ENCODE data around the gene XPR1.

The XPR1 gene

GRCh38 chr1:180652792-180653191 lies 21.0 kb downstream of the XPR1 start:
- peaks cover 6% of the 10 kb centered on the region for H3K79me2 ChIP-seq (ENCODE audit: control insufficient read depth, low read length)
- TF ChIP-seq EZH2phosphoT487 (IDR thresholded peaks at IDR 0.05; ENCODE audit: borderline replicate concordance, low read length) (no peak), CTCF (IDR thresholded peaks at IDR 0.05; ENCODE audit: low read depth, low read length, poor library complexity, severe bottlenecking) (no peak)
- no peak overlapping the region for H3K27ac ChIP-seq (ENCODE audit: low read depth, low read length)
- no peaks in the 10 kb centered on the region for H3K9me2 ChIP-seq (replicated peaks; ENCODE audit: control insufficient read depth, low read length)
- no peaks in the 10 kb centered on the region for H3K27me3 ChIP-seq (ENCODE audit: control insufficient read depth, low read length)
- H4K20me1 ChIP-seq (ENCODE audit: control insufficient read depth, insufficient read depth, low read depth, low read length) = no peaks in the 10 kb centered on the region
- H3F3A ChIP-seq (ENCODE audit: control insufficient read depth, insufficient read depth) = no peaks in the 10 kb centered on the region
- no peak overlapping the region for H3K4me3 ChIP-seq (ENCODE audit: low read length)
- H3K4me2 ChIP-seq (ENCODE audit: low read length) = no peak overlapping the region
- H3K9me3 ChIP-seq (ENCODE audit: control insufficient read depth, insufficient read depth, low read length) = peaks cover 5% of the 10 kb centered on the region; the same call in 1 of the 2 replicates
- H3K36me3 ChIP-seq (ENCODE audit: control insufficient read depth, low read length) = no peaks in the 10 kb centered on the region
- H3K4me1 ChIP-seq (ENCODE audit: control insufficient read depth, low read length) = peaks cover 14% of the 10 kb centered on the region

- Histone ChIP-seq H3F3A (ENCODE audit: control insufficient read depth, insufficient read depth) (no peaks in the 10 kb centered on the region), H3K4me3 (ENCODE audit: low read length) (no peak overlapping the region), H3K9me3 (ENCODE audit: control insufficient read depth, insufficient read depth, low read length) (peaks cover 8% of the 10 kb centered on the region; the same call in 1 of the 2 replicates), H3K4me1 (ENCODE audit: control insufficient read depth, low read length) (no peaks in the 10 kb centered on the region), H4K20me1 (ENCODE audit: control insufficient read depth, insufficient read depth, low read depth, low read length) (no peaks in the 10 kb centered on the region), H3K36me3 (ENCODE audit: control insufficient read depth, low read length) (no peaks in the 10 kb centered on the region), H3K27ac (ENCODE audit: low read depth, low read length) (no peak overlapping the region), H3K27me3 (ENCODE audit: control insufficient read depth, low read length) (no peaks in the 10 kb centered on the region), H3K79me2 (ENCODE audit: control insufficient read depth, low read length) (peaks cover 7% of the 10 kb centered on the region; the same call in 1 of the 2 replicates), H3K4me2 (ENCODE audit: low read length) (no peak overlapping the region), H3K9me2 (replicated peaks; ENCODE audit: control insufficient read depth, low read length) (no peaks in the 10 kb centered on the region)
- TF ChIP-seq CTCF (IDR thresholded peaks at IDR 0.05; ENCODE audit: low read depth, low read length, poor library complexity, severe bottlenecking) (no peak), EZH2phosphoT487 (IDR thresholded peaks at IDR 0.05; ENCODE audit: borderline replicate concordance, low read length) (no peak)
Observed at GRCh38 chr1:180662709-180663108, 30.9 kb downstream of the XPR1 start.

- Histone ChIP-seq H3K9me2 (replicated peaks; ENCODE audit: control insufficient read depth, low read length) (no peaks in the 10 kb centered on the region), H3K27me3 (ENCODE audit: control insufficient read depth, low read length) (no peaks in the 10 kb centered on the region), H3F3A (ENCODE audit: control insufficient read depth, insufficient read depth) (0 out of 2 replicates have a peak, but pooled peaks cover 2% of the 10 kb centered on the region), H3K36me3 (ENCODE audit: control insufficient read depth, low read length) (no peaks in the 10 kb centered on the region), H3K4me2 (ENCODE audit: low read length) (no peak overlapping the region), H3K4me3 (ENCODE audit: low read length) (no peak overlapping the region), H3K4me1 (ENCODE audit: control insufficient read depth, low read length) (peaks cover 15% of the 10 kb centered on the region), H3K9me3 (ENCODE audit: control insufficient read depth, insufficient read depth, low read length) (no peaks in the 10 kb centered on the region), H3K79me2 (ENCODE audit: control insufficient read depth, low read length) (peaks cover 5% of the 10 kb centered on the region), H4K20me1 (ENCODE audit: control insufficient read depth, insufficient read depth, low read depth, low read length) (no peaks in the 10 kb centered on the region), H3K27ac (ENCODE audit: low read depth, low read length) (no peak overlapping the region)
- TF ChIP-seq EZH2phosphoT487 (IDR thresholded peaks at IDR 0.05; ENCODE audit: borderline replicate concordance, low read length) (no peak), CTCF (IDR thresholded peaks at IDR 0.05; ENCODE audit: low read depth, low read length, poor library complexity, severe bottlenecking) (no peak)
Observed at GRCh38 chr1:180670681-180671080, 38.9 kb downstream of the XPR1 start.

Data from DOHH2 (cell line).